HL-60 (cell line): ENCODE data around the gene PDGFA.

Source experiments
- CTCF ChIP-seq: IDR thresholded peaks from one replicate; pipeline ENCODE4 v1.5.1; 2011; ENCODE audit warnings: low read length, control low read depth, inconsistent platforms; ENCODE audit not compliant: insufficient read depth
- GABPA ChIP-seq: IDR thresholded peaks from 2 replicates; pipeline ENCODE4 v1.6.1; 2012; ENCODE audit warnings: low read depth
- POLR2AphosphoS5 ChIP-seq: IDR thresholded peaks from 2 replicates; pipeline ENCODE4 v1.6.1; 2012; ENCODE audit warnings: low read depth
- REST ChIP-seq: IDR thresholded peaks from 2 replicates; pipeline ENCODE4 v1.6.1; 2012; ENCODE audit warnings: low read depth; ENCODE audit not compliant: insufficient replicate concordance
- SPI1 ChIP-seq: IDR thresholded peaks from 2 replicates; pipeline ENCODE4 v1.6.1; 2012; ENCODE audit warnings: low read depth, mild to moderate bottlenecking, borderline replicate concordance

- TF ChIP-seq POLR2AphosphoS5 (no peak), REST (no peak), CTCF (no peak), GABPA (no peak), SPI1 (no peak)
Observed at GRCh38 chr7:471191-471865, 48.3 kb downstream of the PDGFA start.
